HG03196 (cell line): Measurements from ENCODE around the gene ZMIZ2.
"Not testable (repeated sequence)": the region's sequence is repeated elsewhere in the genome, so short reads cannot be mapped to it uniquely, and the experiment has no call there.

Experiments used
- ATAC-seq: cut with Tn5 transposase; IDR thresholded peaks from one replicate; pipeline ENCODE4 v1.9.1; 2021; ENCODE audit not compliant: unreplicated experiment

ZMIZ2 gene

GRCh38 chr7:44769776-44770294 is 21.2 kb downstream of the ZMIZ2 start:
- peak; percentile 58 for ATAC-seq

- ATAC-seq: no peak
Observed at GRCh38 chr7:44771358-44771757, 22.7 kb downstream of the ZMIZ2 start.

GRCh38 chr7:44772440-44772839 is 23.8 kb downstream of the ZMIZ2 start:
- ATAC-seq: no peak

GRCh38 chr7:44772867-44773266 is 24.2 kb downstream of the ZMIZ2 start:
- no peak for ATAC-seq

- ATAC-seq: not testable (repeated sequence)
Observed at GRCh38 chr7:44774486-44774885, 25.8 kb downstream of the ZMIZ2 start.

- no peak for ATAC-seq
Observed at GRCh38 chr7:44775383-44776107, 26.9 kb downstream of the ZMIZ2 start.

- no peak for ATAC-seq
Observed at GRCh38 chr7:44776211-44776610, 27.6 kb downstream of the ZMIZ2 start.

GRCh38 chr7:44782460-44782859 is 33.8 kb downstream of the ZMIZ2 start:
- no peak for ATAC-seq

- no peak for ATAC-seq
Observed at GRCh38 chr7:44783407-44783806, 34.8 kb downstream of the ZMIZ2 start.

- no peak for ATAC-seq
Observed at GRCh38 chr7:44784364-44784763, 35.7 kb downstream of the ZMIZ2 start.

- ATAC-seq: not testable (repeated sequence)
Observed at GRCh38 chr7:44785218-44785617, 36.6 kb downstream of the ZMIZ2 start.

- no peak for ATAC-seq
Observed at GRCh38 chr7:44787041-44787440, 38.4 kb downstream of the ZMIZ2 start.

- no peak for ATAC-seq
Observed at GRCh38 chr7:44787762-44788161, 39.1 kb downstream of the ZMIZ2 start.

GRCh38 chr7:44789990-44790389 is 41.3 kb downstream of the ZMIZ2 start:
- ATAC-seq: no peak

GRCh38 chr7:44791278-44792219 is 42.9 kb downstream of the ZMIZ2 start:
- no peak for ATAC-seq

- ATAC-seq: no peak
Observed at GRCh38 chr7:44793919-44794318, 45.3 kb downstream of the ZMIZ2 start.

- ATAC-seq: no peak
Observed at GRCh38 chr7:44794331-44794730, 45.7 kb downstream of the ZMIZ2 start.

GRCh38 chr7:44796034-44796503 is 47.4 kb downstream of the ZMIZ2 start:
- peak; percentile 23 for ATAC-seq

- peak; percentile 81 for ATAC-seq
Observed at GRCh38 chr7:44796504-44797328, 48.1 kb downstream of the ZMIZ2 start, which contains the start of gene PPIA. Gene PPIA, plus strand, starts transcription at chr7:44796681. Its CDS starts 44 bp downstream, at chr7:44796725.
